Activated T-cell treated with anti-CD3 and anti-CD28 coated beads, Interleukin-2, amount 50 U/mL, for 4 hours (primary cell): ENCODE results near the gene RETREG2. TPM values are rescaled to one million over a fixed set of nuclear protein-coding genes. Genes with fewer than 3 reads are reported as not detected.
A peak's percentile ranks its signal among the peaks of the same experiment; 100 is the strongest.
"Not testable (repeated sequence)": the region's sequence is repeated elsewhere in the genome, so short reads cannot be mapped to it uniquely, and the experiment has no call there.

Experiments used
- ATAC-seq, 2 donors: fragments of 200-7000 bp; cut with Tn5 transposase; one replicate each; pipeline ENCODE4 v1.10.0; 2021
- DNase-seq: peaks from one replicate; pipeline ENCODE4 v3.0.0-alpha.2; 2020
- H3K27me3 Mint-ChIP-seq: one replicate; pipeline ENCODE4 v1.8.0; 2021; ENCODE audit warnings: low read depth, mixed read lengths
- H3K36me3 Mint-ChIP-seq: one replicate; pipeline ENCODE4 v1.8.0; 2022; ENCODE audit warnings: mixed read lengths; ENCODE audit not compliant: insufficient read depth
- H3K4me1 Mint-ChIP-seq: one replicate; pipeline ENCODE4 v1.8.0; 2021; ENCODE audit warnings: low read depth, mixed read lengths
- H3K4me3 Mint-ChIP-seq: one replicate; pipeline ENCODE4 v1.8.0; 2021; ENCODE audit warnings: mild to moderate bottlenecking, moderate library complexity, mixed read lengths
- H3K9me3 Mint-ChIP-seq: one replicate; pipeline ENCODE4 v1.8.0; 2021; ENCODE audit warnings: mixed read lengths
- total RNA-seq, 3 donors: library from RNA; stranded (reverse); gene quantifications; one replicate each; pipeline ENCODE4 v1.2.1, GENCODE V29; 2021

The RETREG2 gene
- total RNA-seq, 3 donors from 2014 or later: 55.0 to 63.1 (median 62.7) TPM

DNA sequence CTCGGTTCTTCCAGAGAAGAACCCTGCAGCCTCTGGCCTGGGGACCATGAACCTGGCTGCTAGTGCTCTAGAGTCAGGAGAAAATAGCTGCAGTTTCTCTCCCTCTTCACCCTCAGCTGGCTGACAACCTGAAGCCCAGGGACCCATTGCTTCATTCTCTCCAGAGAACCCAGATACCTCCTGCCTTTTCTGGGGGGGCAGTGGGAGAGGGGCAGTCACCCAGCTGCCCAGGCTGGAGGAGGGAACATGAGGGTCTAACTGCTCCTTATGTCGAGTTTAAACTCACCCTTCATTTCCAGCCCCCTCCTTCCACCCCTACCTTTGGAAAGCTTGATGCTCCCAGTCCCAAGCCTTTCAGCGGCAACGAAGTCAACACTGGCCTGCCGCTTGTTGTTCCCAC is 20.9 kb downstream of the RETREG2 start:
- ATAC-seq: no peak
- no peaks in the 10 kb centered on the region for H3K9me3 Mint-ChIP-seq
- H3K4me3 Mint-ChIP-seq: no peak overlapping the region

DNA sequence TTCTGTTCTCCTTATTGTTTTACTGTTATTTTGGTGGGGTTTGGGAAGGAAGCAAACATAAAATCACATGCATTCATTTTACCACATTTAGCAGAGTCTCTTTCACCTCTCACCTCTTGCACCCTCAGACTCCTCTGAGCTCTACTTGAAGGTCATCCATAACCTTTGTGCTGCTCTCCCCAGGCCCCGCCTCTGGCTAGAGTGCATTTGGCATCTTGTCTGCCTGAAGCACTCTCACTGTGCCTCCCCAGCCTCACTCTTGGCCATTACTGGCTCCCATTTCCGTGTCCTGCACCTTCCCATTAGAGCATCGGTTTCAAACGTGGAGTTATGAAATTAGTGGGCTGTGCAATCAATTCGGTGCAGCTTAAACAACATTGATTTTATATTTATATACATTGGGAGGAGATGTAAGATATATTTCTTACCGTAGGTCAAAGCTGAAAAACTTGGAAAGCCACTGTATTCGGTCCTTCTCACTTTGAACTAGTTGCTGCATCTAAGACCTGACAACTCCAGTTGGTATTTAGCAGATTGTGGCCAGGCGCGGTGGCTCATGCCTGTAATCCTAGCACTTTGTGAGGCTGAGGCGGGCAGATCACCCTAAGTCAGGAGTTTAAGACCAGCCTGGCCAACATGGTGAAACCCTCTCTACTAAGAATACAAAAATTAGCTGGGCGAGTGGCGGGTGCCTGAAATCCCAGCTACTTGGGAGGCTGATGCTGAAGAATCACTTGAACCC is 21.6 kb downstream of the RETREG2 start:
- H3K27me3 Mint-ChIP-seq: no peaks in the 10 kb centered on the region
- ATAC-seq (no peak), DNase-seq (no peak)
- H3K36me3 Mint-ChIP-seq: no peaks in the 10 kb centered on the region
- H3K9me3 Mint-ChIP-seq: no peaks in the 10 kb centered on the region
- peaks cover 12% of the 10 kb centered on the region for H3K4me1 Mint-ChIP-seq
- no peak overlapping the region for H3K4me3 Mint-ChIP-seq

More for the DNA sequence above, 20.9 kb downstream of the RETREG2 start:
- Mint-ChIP-seq H3K4me1 (peaks cover 12% of the 10 kb centered on the region), H3K36me3 (no peaks in the 10 kb centered on the region), H3K27me3 (no peaks in the 10 kb centered on the region)
- DNase-seq: no peak

GRCh38 chr2:219200502-219201326 is 22.6 kb downstream of the RETREG2 start:
- peak in 1 of 2 donors; percentile 18 for ATAC-seq
- not testable (repeated sequence) for H3K9me3 Mint-ChIP-seq

DNA sequence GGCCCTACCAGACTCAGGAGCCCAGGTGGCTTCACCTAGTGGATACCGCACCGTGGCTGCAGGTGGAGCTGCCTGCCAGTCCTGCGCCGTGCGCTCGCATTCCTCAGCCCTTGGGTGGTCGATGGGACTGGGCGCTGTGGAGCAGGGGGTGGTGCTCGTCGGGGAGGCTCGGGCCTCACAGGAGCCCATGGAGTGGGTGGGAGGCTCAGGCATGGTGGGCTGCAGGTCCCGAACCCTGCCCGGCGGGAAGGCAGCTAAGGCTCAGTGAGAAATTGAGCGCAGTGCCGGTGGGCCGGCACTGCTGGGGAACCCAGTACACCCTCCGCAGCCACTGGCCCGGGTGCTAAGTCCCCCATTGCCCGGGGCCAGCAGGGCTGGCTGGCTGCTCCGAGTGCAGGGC is 23.3 kb downstream of the RETREG2 start:
- not testable (repeated sequence) for H3K4me3 Mint-ChIP-seq, H3K36me3 Mint-ChIP-seq, H3K27me3 Mint-ChIP-seq, ATAC-seq, DNase-seq, H3K9me3 Mint-ChIP-seq
- H3K4me1 Mint-ChIP-seq: peaks cover 15% of the 10 kb centered on the region

More at GRCh38 chr2:219200502-219201326, 22.6 kb downstream of the RETREG2 start:
- DNase-seq, H3K27me3 Mint-ChIP-seq, H3K36me3 Mint-ChIP-seq: not testable (repeated sequence)
- Mint-ChIP-seq H3K4me1 (peaks cover 12% of the 10 kb centered on the region), H3K4me3 (peak overlapping the region; percentile 73)

DNA sequence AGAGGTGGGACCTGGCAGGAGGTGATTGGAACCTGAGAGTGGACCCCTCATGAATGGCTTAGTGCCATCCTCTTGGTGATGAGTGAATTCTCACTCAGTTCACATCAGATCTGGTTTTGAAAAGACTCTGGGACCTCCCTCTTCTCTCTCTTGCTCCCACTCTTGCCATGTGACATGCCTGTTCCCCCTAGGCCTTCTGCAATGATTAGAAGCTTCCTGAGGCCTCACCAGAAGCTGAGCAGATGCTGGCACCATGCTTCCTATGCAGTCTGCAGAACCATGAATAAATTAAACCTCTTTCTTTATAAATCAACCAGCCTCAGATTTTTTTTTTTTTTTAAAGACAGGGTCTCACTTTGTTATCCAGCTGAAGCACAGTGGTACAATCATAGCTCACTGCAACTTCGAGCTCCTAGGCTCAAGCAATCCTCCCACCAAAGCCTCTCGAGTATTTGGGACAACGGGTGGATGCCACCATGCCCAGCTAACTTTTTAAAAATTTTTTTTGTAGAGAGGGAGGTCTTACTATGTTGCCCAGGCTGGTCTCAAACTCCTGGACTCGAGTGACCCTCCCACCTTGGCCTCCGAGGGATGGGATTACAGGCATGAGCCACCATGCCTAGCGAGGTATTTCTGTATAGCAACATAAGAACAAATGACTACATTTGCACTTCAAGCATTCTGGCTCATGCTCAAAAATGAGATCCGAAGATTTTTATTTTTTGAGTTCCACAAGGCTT is 26.5 kb downstream of the RETREG2 start:
- no peaks in the 10 kb centered on the region for H3K27me3 Mint-ChIP-seq
- H3K36me3 Mint-ChIP-seq: peaks cover 3% of the 10 kb centered on the region
- H3K4me3 Mint-ChIP-seq: no peak overlapping the region
- ATAC-seq: no peak
- no peaks in the 10 kb centered on the region for H3K9me3 Mint-ChIP-seq
- DNase-seq: no peak
- H3K4me1 Mint-ChIP-seq: peaks cover 30% of the 10 kb centered on the region

- H3K4me3 Mint-ChIP-seq: peak overlapping the region; percentile 29
- no peaks in the 10 kb centered on the region for H3K9me3 Mint-ChIP-seq
- DNase-seq (no peak), ATAC-seq (no peak)
- peaks cover 3% of the 10 kb centered on the region for H3K36me3 Mint-ChIP-seq
- H3K27me3 Mint-ChIP-seq: no peaks in the 10 kb centered on the region
- peaks cover 30% of the 10 kb centered on the region for H3K4me1 Mint-ChIP-seq
Observed at GRCh38 chr2:219205165-219205538, 27.1 kb downstream of the RETREG2 start.

DNA sequence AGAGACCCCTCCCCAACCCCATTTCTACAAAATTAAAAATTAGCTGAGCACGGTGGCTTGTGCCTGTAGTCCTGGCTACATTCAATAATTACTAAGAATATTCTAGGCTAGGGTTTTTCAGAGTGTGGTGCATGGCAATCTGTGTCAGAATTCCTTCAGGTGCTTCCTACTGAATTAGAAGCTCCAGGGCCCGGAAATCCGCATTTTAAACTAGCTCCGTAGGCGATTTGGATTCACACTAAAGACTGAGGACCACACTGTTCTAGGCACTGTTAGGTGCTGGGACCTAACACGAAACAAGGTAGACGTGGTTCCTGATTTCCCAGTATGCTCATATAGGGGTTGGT is 27.9 kb downstream of the RETREG2 start:
- Mint-ChIP-seq H3K36me3 (peaks cover 3% of the 10 kb centered on the region), H3K9me3 (no peaks in the 10 kb centered on the region), H3K4me1 (peaks cover 26% of the 10 kb centered on the region), H3K27me3 (no peaks in the 10 kb centered on the region), H3K4me3 (peak overlapping the region; percentile 84)
- no peak for ATAC-seq
- no peak for DNase-seq

GRCh38 chr2:219206328-219207133 is 28.5 kb downstream of the RETREG2 start, which contains the start of gene ZFAND2B:
Gene ZFAND2B (plus strand): TSS chr2:219206782. CDS start chr2:219206988, 206 bp downstream.
- DNase-seq: peak; percentile 94
- Mint-ChIP-seq H3K4me1 (peaks cover 32% of the 10 kb centered on the region), H3K36me3 (peaks cover 4% of the 10 kb centered on the region), H3K4me3 (peak within 1 kb of the TSS; percentile 84), H3K9me3 (no peaks in the 10 kb centered on the region), H3K27me3 (no peaks in the 10 kb centered on the region)
- ATAC-seq: peak; percentile 97 to 98

- Mint-ChIP-seq H3K36me3 (peaks cover 7% of the 10 kb centered on the region), H3K27me3 (no peaks in the 10 kb centered on the region), H3K4me1 (peaks cover 32% of the 10 kb centered on the region), H3K4me3 (peak overlapping the region; percentile 84), H3K9me3 (no peaks in the 10 kb centered on the region)
- peak in 1 of 2 donors; percentile 1 for ATAC-seq
- no peak for DNase-seq
Observed at GRCh38 chr2:219207134-219207883, 29.2 kb downstream of the RETREG2 start.

GRCh38 chr2:219207884-219208740 is 30.0 kb downstream of the RETREG2 start:
- no peaks in the 10 kb centered on the region for H3K27me3 Mint-ChIP-seq
- no peaks in the 10 kb centered on the region for H3K9me3 Mint-ChIP-seq
- no peak for ATAC-seq
- H3K4me3 Mint-ChIP-seq: peak overlapping the region; percentile 84
- peaks cover 7% of the 10 kb centered on the region for H3K36me3 Mint-ChIP-seq
- no peak for DNase-seq
- H3K4me1 Mint-ChIP-seq: peaks cover 32% of the 10 kb centered on the region

DNA sequence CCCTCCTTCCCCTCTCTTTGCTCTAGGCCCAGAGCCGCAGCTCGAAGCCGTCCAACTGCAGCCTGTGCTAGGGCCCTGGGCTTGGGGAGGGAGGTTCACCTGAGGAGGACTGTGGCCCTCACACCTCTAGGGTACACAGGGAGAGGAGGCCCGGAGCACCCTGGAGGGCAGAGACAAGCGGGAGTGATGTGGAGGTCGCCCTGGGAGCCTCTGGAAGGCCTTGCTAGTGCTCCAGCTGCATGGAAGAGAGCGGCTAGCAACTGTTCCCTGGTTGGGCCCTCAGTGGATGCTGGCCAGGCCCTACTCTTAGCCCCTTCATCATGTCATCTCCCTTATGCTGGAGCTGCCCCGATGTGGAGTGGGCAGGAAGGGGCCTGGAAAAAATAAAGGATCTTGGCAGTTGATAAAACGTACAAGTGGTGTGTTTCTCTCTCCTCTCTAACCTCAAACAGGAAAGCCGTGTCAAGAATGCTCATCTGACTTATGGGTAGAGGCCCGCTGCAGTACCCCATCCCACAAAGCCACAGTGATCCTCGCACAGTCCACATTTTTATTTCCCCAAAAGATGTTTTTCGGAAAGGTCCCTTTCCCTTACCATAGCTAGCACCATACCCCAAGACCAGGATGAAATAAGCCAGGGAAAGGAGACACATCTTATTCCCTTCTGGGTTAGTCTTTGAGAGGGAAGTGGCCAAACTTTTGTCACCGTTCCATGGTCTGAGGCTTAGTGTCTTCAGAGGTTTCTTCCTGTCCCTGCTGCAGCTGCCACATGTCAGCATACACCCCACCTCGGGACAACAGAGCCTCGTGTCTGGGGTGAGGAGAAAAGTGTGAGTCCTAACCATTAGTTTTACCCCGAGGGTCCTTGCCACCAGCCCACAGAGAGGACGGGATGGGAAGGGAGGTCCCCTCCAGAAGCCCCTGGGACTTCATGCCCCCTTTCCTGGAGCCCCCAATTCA is 31.4 kb downstream of the RETREG2 start:
- no peak for ATAC-seq
- peaks cover 13% of the 10 kb centered on the region for H3K36me3 Mint-ChIP-seq
- no peaks in the 10 kb centered on the region for H3K27me3 Mint-ChIP-seq

More for the DNA sequence above, 31.4 kb downstream of the RETREG2 start:
- Mint-ChIP-seq H3K9me3 (no peaks in the 10 kb centered on the region), H3K4me1 (peaks cover 32% of the 10 kb centered on the region), H3K4me3 (no peak overlapping the region)
- no peak for DNase-seq
